Measurements from ENCODE around the gene HOGA1.
"Not testable (repeated sequence)": the region's sequence is repeated elsewhere in the genome, so short reads cannot be mapped to it uniquely, and the experiment has no call there.

Gene HOGA1

GRCh38 chr10:97554336-97554735, 29.9 kb upstream of the HOGA1 start:
- H3K36me3 ChIP-seq (ENCODE audit: control insufficient read depth in 5 of 5, insufficient read depth in 5 of 5, low read length in 5 of 5); H3K4me3 ChIP-seq (ENCODE audit: low read depth in 1 of 5, low read length in 5 of 5); H3K9ac ChIP-seq (ENCODE audit: low read length in 5 of 5); H3K27me3 ChIP-seq (ENCODE audit: control insufficient read depth in 5 of 5, insufficient read depth in 4 of 5, low read length in 5 of 5); H3K27ac ChIP-seq (ENCODE audit: low read depth, low read length); H3K9me3 ChIP-seq (ENCODE audit: control insufficient read depth in 5 of 5, low read length in 5 of 5): not testable (repeated sequence)
- H3K4me1 ChIP-seq (ENCODE audit: control insufficient read depth in 5 of 5, insufficient read depth in 5 of 5, low read length in 5 of 5) = peaks cover 2 to 17% (median 9%) of the 10 kb centered on the region in 5 donors

GRCh38 chr10:97555541-97555940, 28.6 kb upstream of the HOGA1 start:
- not testable (repeated sequence) for H3K4me3 ChIP-seq (ENCODE audit: low read depth in 1 of 5, low read length in 5 of 5); H3K27ac ChIP-seq (ENCODE audit: low read depth, low read length); H3K36me3 ChIP-seq (ENCODE audit: control insufficient read depth in 5 of 5, insufficient read depth in 5 of 5, low read length in 5 of 5); H3K9ac ChIP-seq (ENCODE audit: low read length in 5 of 5); H3K9me3 ChIP-seq (ENCODE audit: control insufficient read depth in 5 of 5, low read length in 5 of 5); H3K27me3 ChIP-seq (ENCODE audit: control insufficient read depth in 5 of 5, insufficient read depth in 4 of 5, low read length in 5 of 5)
- peaks cover 2 to 10% (median 6%) of the 10 kb centered on the region in 5 donors for H3K4me1 ChIP-seq (ENCODE audit: control insufficient read depth in 5 of 5, insufficient read depth in 5 of 5, low read length in 5 of 5)

GRCh38 chr10:97560731-97561381, 23.3 kb upstream of the HOGA1 start:
- H3K9ac ChIP-seq (ENCODE audit: low read length in 5 of 5); H3K4me1 ChIP-seq (ENCODE audit: control insufficient read depth in 5 of 5, insufficient read depth in 5 of 5, low read length in 5 of 5); H3K9me3 ChIP-seq (ENCODE audit: control insufficient read depth in 5 of 5, low read length in 5 of 5); H3K36me3 ChIP-seq (ENCODE audit: control insufficient read depth in 5 of 5, insufficient read depth in 5 of 5, low read length in 5 of 5); H3K27me3 ChIP-seq (ENCODE audit: control insufficient read depth in 5 of 5, insufficient read depth in 4 of 5, low read length in 5 of 5): not testable (repeated sequence)
- peak overlapping the region; percentile 41 for H3K27ac ChIP-seq (ENCODE audit: low read depth, low read length)
- H3K4me3 ChIP-seq (ENCODE audit: low read depth in 1 of 5, low read length in 5 of 5) = peak overlapping the region in 4 of 5 donors; percentile 37 to 64 (median 57)

GRCh38 chr10:97561386-97562077, 22.7 kb upstream of the HOGA1 start:
- peak overlapping the region in 3 of 5 donors; percentile 37 to 64 (median 53) for H3K4me3 ChIP-seq (ENCODE audit: low read depth in 1 of 5, low read length in 5 of 5)

GRCh38 chr10:97562329-97562728, 21.9 kb upstream of the HOGA1 start:
- not testable (repeated sequence) for H3K9ac ChIP-seq (ENCODE audit: low read length in 5 of 5); H3K27ac ChIP-seq (ENCODE audit: low read depth, low read length); H3K36me3 ChIP-seq (ENCODE audit: control insufficient read depth in 5 of 5, insufficient read depth in 5 of 5, low read length in 5 of 5); H3K27me3 ChIP-seq (ENCODE audit: control insufficient read depth in 5 of 5, insufficient read depth in 4 of 5, low read length in 5 of 5); H3K4me1 ChIP-seq (ENCODE audit: control insufficient read depth in 5 of 5, insufficient read depth in 5 of 5, low read length in 5 of 5); H3K9me3 ChIP-seq (ENCODE audit: control insufficient read depth in 5 of 5, low read length in 5 of 5); H3K4me3 ChIP-seq (ENCODE audit: low read depth in 1 of 5, low read length in 5 of 5)

More at GRCh38 chr10:97561386-97562077, 22.7 kb upstream of the HOGA1 start:
- not testable (repeated sequence) for H3K9ac ChIP-seq (ENCODE audit: low read length in 5 of 5); H3K9me3 ChIP-seq (ENCODE audit: control insufficient read depth in 5 of 5, low read length in 5 of 5); H3K36me3 ChIP-seq (ENCODE audit: control insufficient read depth in 5 of 5, insufficient read depth in 5 of 5, low read length in 5 of 5); H3K27ac ChIP-seq (ENCODE audit: low read depth, low read length); H3K4me1 ChIP-seq (ENCODE audit: control insufficient read depth in 5 of 5, insufficient read depth in 5 of 5, low read length in 5 of 5); H3K27me3 ChIP-seq (ENCODE audit: control insufficient read depth in 5 of 5, insufficient read depth in 4 of 5, low read length in 5 of 5)

GRCh38 chr10:97563337-97563736, 20.9 kb upstream of the HOGA1 start:
- H3K27me3 ChIP-seq (ENCODE audit: control insufficient read depth in 5 of 5, insufficient read depth in 4 of 5, low read length in 5 of 5) = no peaks in the 10 kb centered on the region
- peaks cover 0 to 6% (median 2%) of the 10 kb centered on the region in 5 donors for H3K4me1 ChIP-seq (ENCODE audit: control insufficient read depth in 5 of 5, insufficient read depth in 5 of 5, low read length in 5 of 5)
- no peak overlapping the region for H3K4me3 ChIP-seq (ENCODE audit: low read depth in 1 of 5, low read length in 5 of 5)
- H3K9me3 ChIP-seq (ENCODE audit: control insufficient read depth in 5 of 5, low read length in 5 of 5) = no peaks in the 10 kb centered on the region
- no peak overlapping the region for H3K27ac ChIP-seq (ENCODE audit: low read depth, low read length)
- peaks cover 0 to 6% (median 5%) of the 10 kb centered on the region in 5 donors for H3K36me3 ChIP-seq (ENCODE audit: control insufficient read depth in 5 of 5, insufficient read depth in 5 of 5, low read length in 5 of 5)
- no peak overlapping the region for H3K9ac ChIP-seq (ENCODE audit: low read length in 5 of 5)

- Histone ChIP-seq H3K9me3 (ENCODE audit: control insufficient read depth in 5 of 5, low read length in 5 of 5) (no peaks in the 10 kb centered on the region), H3K27ac (ENCODE audit: low read depth, low read length) (no peak overlapping the region), H3K4me1 (ENCODE audit: control insufficient read depth in 5 of 5, insufficient read depth in 5 of 5, low read length in 5 of 5) (peaks cover 0 to 6% (median 2%) of the 10 kb centered on the region in 5 donors), H3K36me3 (ENCODE audit: control insufficient read depth in 5 of 5, insufficient read depth in 5 of 5, low read length in 5 of 5) (peaks cover 3 to 18% (median 16%) of the 10 kb centered on the region in 5 donors), H3K27me3 (ENCODE audit: control insufficient read depth in 5 of 5, insufficient read depth in 4 of 5, low read length in 5 of 5) (no peaks in the 10 kb centered on the region), H3K9ac (ENCODE audit: low read length in 5 of 5) (no peak overlapping the region), H3K4me3 (ENCODE audit: low read depth in 1 of 5, low read length in 5 of 5) (no peak overlapping the region)
Observed at GRCh38 chr10:97564776-97565175, 19.4 kb upstream of the HOGA1 start.

GRCh38 chr10:97566336-97566996, 17.7 kb upstream of the HOGA1 start:
- no peak overlapping the region for H3K9ac ChIP-seq (ENCODE audit: low read length in 5 of 5)
- H3K27me3 ChIP-seq (ENCODE audit: control insufficient read depth in 5 of 5, insufficient read depth in 4 of 5, low read length in 5 of 5) = no peaks in the 10 kb centered on the region
- no peaks in the 10 kb centered on the region for H3K9me3 ChIP-seq (ENCODE audit: control insufficient read depth in 5 of 5, low read length in 5 of 5)
- H3K27ac ChIP-seq (ENCODE audit: low read depth, low read length) = no peak overlapping the region
- H3K36me3 ChIP-seq (ENCODE audit: control insufficient read depth in 5 of 5, insufficient read depth in 5 of 5, low read length in 5 of 5) = peaks cover 3 to 35% (median 32%) of the 10 kb centered on the region in 5 donors
- H3K4me1 ChIP-seq (ENCODE audit: control insufficient read depth in 5 of 5, insufficient read depth in 5 of 5, low read length in 5 of 5) = peaks cover 0 to 6% (median 2%) of the 10 kb centered on the region in 5 donors
- no peak overlapping the region for H3K4me3 ChIP-seq (ENCODE audit: low read depth in 1 of 5, low read length in 5 of 5)

GRCh38 chr10:97567891-97568290, 16.3 kb upstream of the HOGA1 start:
- H3K9ac ChIP-seq (ENCODE audit: low read length in 5 of 5) = no peak overlapping the region
- no peaks in the 10 kb centered on the region for H3K9me3 ChIP-seq (ENCODE audit: control insufficient read depth in 5 of 5, low read length in 5 of 5)

GRCh38 chr10:97570146-97570788, 13.9 kb upstream of the HOGA1 start:
- Histone ChIP-seq H3K4me3 (ENCODE audit: low read depth in 1 of 5, low read length in 5 of 5) (no peak overlapping the region), H3K9ac (ENCODE audit: low read length in 5 of 5) (no peak overlapping the region), H3K36me3 (ENCODE audit: control insufficient read depth in 5 of 5, insufficient read depth in 5 of 5, low read length in 5 of 5) (peaks cover 3 to 40% (median 32%) of the 10 kb centered on the region in 5 donors)

More at GRCh38 chr10:97567891-97568290, 16.3 kb upstream of the HOGA1 start:
- no peaks in the 10 kb centered on the region for H3K27me3 ChIP-seq (ENCODE audit: control insufficient read depth in 5 of 5, insufficient read depth in 4 of 5, low read length in 5 of 5)
- no peak overlapping the region for H3K27ac ChIP-seq (ENCODE audit: low read depth, low read length)
- H3K36me3 ChIP-seq (ENCODE audit: control insufficient read depth in 5 of 5, insufficient read depth in 5 of 5, low read length in 5 of 5) = peaks cover 3 to 40% (median 32%) of the 10 kb centered on the region in 5 donors
- no peak overlapping the region for H3K4me3 ChIP-seq (ENCODE audit: low read depth in 1 of 5, low read length in 5 of 5)
- peaks cover 4 to 16% (median 10%) of the 10 kb centered on the region in 5 donors for H3K4me1 ChIP-seq (ENCODE audit: control insufficient read depth in 5 of 5, insufficient read depth in 5 of 5, low read length in 5 of 5)

More at GRCh38 chr10:97570146-97570788, 13.9 kb upstream of the HOGA1 start:
- Histone ChIP-seq H3K9me3 (ENCODE audit: control insufficient read depth in 5 of 5, low read length in 5 of 5) (no peaks in the 10 kb centered on the region), H3K27me3 (ENCODE audit: control insufficient read depth in 5 of 5, insufficient read depth in 4 of 5, low read length in 5 of 5) (no peaks in the 10 kb centered on the region), H3K27ac (ENCODE audit: low read depth, low read length) (no peak overlapping the region), H3K4me1 (ENCODE audit: control insufficient read depth in 5 of 5, insufficient read depth in 5 of 5, low read length in 5 of 5) (peaks cover 4 to 17% (median 11%) of the 10 kb centered on the region in 5 donors)

Measured in subcutaneous abdominal adipose tissue (tissue), 5 donors.